HFF-Myc (cell line): Measurements from ENCODE around the gene LARP4B.

Experiments
- DNase-seq: peaks from one replicate; pipeline ENCODE4 v3.0.0-alpha.2; 2011; ENCODE audit warnings: low read depth; ENCODE audit errors: extremely low read depth
- H3K4me3 ChIP-seq: replicated peaks from 2 replicates; pipeline ENCODE4 v1.5.1; 2011; ENCODE audit warnings: low read depth, mild to moderate bottlenecking, control low read depth, low read length
- TF ChIP-seq, protein P1 (sequence below): IDR thresholded peaks from 2 replicates; pipeline ENCODE4 v1.5.1; 2012; ENCODE audit warnings: mild to moderate bottlenecking, low read depth, low read length, control low read depth; ENCODE audit errors: missing control alignments

Gene LARP4B

DNA sequence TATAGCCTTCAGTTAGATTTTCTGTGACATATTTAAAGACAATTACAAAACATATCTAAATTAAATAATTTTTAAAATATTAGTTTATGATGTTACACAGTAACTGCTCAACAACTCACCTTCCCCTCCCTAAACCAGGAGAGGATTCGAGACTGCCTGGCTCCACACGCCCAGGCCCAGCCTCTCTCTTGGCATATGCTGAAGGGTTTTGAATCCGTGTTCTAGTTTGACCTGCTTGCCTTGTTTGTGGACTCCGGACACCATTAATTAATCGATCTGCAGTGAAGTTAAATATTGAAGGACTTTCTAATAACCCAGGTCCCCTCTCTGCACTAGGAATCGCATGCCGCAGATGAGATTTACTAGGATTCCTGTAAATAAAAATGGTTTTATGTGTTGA, 106.6 kb downstream of the LARP4B start:
- DNase-seq, result no peak
- TF ChIP-seq, protein P1, sequence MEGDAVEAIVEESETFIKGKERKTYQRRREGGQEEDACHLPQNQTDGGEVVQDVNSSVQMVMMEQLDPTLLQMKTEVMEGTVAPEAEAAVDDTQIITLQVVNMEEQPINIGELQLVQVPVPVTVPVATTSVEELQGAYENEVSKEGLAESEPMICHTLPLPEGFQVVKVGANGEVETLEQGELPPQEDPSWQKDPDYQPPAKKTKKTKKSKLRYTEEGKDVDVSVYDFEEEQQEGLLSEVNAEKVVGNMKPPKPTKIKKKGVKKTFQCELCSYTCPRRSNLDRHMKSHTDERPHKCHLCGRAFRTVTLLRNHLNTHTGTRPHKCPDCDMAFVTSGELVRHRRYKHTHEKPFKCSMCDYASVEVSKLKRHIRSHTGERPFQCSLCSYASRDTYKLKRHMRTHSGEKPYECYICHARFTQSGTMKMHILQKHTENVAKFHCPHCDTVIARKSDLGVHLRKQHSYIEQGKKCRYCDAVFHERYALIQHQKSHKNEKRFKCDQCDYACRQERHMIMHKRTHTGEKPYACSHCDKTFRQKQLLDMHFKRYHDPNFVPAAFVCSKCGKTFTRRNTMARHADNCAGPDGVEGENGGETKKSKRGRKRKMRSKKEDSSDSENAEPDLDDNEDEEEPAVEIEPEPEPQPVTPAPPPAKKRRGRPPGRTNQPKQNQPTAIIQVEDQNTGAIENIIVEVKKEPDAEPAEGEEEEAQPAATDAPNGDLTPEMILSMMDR, result no peak
- H3K4me3 ChIP-seq, result no peak overlapping the region

DNA sequence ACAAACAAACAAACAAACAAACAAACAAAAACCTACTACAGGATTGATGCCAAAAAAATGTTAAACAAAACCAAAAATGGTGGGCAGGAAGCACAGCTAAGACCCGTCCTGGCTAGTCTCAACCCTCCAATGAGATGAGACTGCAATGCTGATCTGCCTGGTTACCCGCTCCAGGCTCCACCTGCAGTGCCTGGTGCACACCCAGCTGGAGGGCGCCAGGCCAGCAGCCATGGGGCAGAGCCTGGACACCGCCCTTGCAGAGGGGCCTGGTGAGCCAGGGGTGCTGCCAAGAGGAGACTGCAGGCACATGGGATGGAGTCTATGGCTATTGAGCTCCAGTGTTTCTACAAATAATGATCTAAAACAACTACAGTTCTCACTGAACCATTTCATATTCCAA, 107.0 kb downstream of the LARP4B start:
- DNase-seq, result no peak
- H3K4me3 ChIP-seq, result no peak overlapping the region
- TF ChIP-seq, protein P1, result no peak

DNA sequence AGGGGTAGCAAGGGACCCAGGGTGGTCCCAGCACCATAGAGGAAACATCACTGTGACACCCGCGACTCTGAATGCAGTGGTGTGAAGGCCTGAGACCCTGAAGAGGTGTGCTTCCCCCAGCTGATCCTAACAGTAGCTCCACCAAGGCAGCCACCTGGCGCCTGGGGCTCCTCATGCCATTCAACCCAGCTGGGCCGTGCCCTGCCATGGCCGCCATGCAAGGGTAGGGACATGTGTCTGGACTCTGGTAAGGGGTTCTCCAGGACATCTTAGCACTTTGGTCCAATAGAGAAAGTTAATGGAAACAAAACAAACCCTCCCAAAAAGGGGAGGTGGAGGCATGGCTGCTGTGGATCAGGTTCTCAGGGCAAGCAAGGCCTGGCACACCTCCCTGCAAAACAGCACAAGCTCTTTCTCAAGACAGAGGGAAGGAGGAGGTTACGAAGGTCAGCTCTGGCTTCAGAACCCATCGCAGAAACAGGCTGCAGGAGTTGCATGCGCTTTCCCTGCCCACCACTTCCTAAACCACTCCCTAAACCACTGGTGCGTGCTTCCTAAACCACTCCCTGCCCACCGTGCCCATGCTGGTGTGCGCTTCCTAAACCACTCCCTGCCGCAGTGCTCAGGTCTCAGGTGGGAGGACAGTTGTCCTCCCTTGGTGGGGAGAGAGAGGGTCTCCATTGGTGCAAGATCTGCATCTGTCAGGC, 108.7 kb downstream of the LARP4B start:
- DNase-seq, result no peak
- no peak overlapping the region for H3K4me3 ChIP-seq
- TF ChIP-seq, protein P1, result no peak

DNA sequence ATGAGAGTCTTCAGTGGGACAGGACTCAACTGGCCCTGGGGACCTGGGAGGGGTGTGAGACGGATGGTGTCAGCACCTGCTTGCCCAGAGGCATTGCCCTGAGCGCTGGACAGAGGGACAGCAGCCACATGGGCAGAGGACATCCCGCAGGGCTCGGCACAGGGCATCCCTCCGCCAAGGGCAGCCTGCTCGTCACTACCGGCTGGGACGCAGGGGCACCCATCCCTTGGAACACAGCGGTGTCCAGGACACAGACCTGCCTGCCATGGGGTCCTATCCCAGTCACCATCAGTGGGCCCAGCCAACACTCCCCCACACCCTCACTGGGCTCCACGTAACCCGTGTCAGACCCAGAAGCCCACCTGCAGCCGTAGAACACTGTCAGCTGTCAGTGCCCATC, 109.3 kb downstream of the LARP4B start:
- DNase-seq, result no peak
- no peak overlapping the region for H3K4me3 ChIP-seq
- TF ChIP-seq, protein P1, result no peak

DNA sequence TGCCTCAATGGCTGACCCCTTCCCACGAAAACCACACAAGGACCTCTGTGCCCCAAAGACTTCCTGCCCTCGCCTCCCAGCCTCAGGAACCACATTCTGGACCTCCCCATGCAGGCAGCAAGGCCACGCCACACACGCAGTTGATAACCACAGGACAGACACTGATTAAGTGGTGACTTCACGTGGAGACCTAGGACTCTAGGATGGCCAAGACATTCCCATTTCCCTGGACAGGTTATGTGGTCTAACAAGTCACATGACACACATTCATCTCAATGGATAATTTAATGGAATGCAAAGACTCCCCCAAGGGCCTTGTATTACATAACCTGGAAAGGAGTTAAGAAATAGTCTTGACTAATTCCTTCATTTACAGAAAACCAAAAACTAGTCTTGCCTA, 110.2 kb downstream of the LARP4B start:
- DNase-seq, result no peak
- H3K4me3 ChIP-seq, result no peak overlapping the region
- TF ChIP-seq, protein P1, result no peak

DNA sequence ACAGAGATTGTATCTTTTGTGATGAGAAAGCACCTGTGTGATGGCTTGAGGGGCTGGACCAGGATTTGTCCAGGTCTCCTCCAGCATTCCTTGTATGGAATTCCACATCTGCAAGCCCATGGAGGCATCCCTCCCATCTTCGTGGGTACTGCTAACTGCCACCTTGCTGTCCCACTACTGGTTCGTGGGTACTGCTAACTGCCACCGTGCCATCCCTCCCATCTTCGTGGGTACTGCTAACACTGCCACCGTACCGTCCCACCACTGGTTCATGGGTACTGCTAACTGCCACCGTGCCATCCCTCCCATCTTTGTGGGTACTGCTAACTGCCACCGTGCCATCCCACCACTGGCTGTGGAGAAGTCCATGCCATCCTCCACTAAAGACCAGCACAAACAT, 111.7 kb downstream of the LARP4B start:
- TF ChIP-seq, protein P1, result no peak
- DNase-seq, result no peak
- no peak overlapping the region for H3K4me3 ChIP-seq

DNA sequence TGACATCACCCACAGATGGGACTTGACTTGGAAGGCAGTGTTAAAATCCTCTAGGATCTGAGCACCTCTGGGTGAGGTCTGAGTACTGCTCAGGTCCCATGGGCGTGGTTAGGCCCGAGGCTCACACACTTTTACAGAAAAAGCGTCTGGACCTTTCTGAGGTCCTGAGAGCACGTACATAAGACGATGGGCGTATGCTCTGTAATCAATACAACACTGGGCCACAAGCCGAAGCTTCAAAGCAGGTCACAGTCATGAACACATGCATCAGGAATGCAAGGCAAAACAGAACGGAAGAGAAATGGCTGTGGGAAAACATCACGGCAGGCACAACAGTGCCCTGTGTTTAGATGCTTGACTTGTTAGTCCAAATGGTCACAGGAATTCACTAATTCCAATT, 112.2 kb downstream of the LARP4B start:
- DNase-seq, result no peak

More for the DNA sequence above, 112.2 kb downstream of the LARP4B start:
- no peak overlapping the region for H3K4me3 ChIP-seq
- TF ChIP-seq, protein P1, result no peak
